ENCODE results near the gene CACNA1C. TPM values are rescaled to one million over a fixed set of nuclear protein-coding genes. Genes with fewer than 3 reads are reported as not detected.

CACNA1C gene
- total and polyA plus RNA-seq, 2 donors (not counting 1 experiment from before 2014, with no cell fraction given): 7.6 to 11.4 TPM

GRCh38 chr12:2389079-2389790, 336.4 kb downstream of the CACNA1C start:
- H3K4me1 ChIP-seq (ENCODE audit: control insufficient read depth, extremely low read depth, insufficient read depth, low read length): peaks cover 5% of the 10 kb centered on the region
- H3K9me3 ChIP-seq (ENCODE audit: control insufficient read depth, insufficient read depth, low read depth, low read length): no peaks in the 10 kb centered on the region
- H4K20me1 ChIP-seq (ENCODE audit: control insufficient read depth, extremely low read depth, insufficient read depth, low read length): no peaks in the 10 kb centered on the region
- H3K4me3 ChIP-seq (replicated peaks in 1 of 4; ENCODE audit: control extremely low read depth in 1 of 4, insufficient read depth in 1 of 4, low read depth in 3 of 4, low read length in 4 of 4): no peak overlapping the region
- no peak overlapping the region for H2AFZ ChIP-seq (ENCODE audit: low read length)
- no peak overlapping the region for H3K9ac ChIP-seq (ENCODE audit: insufficient read depth, low read length)
- no peak for TF ChIP-seq CTCF (conservative IDR thresholded peaks at IDR 0.05 in 1 of 2, IDR thresholded peaks at IDR 0.05 in 1 of 2; ENCODE audit: low read depth in 1 of 2, low read length in 2 of 2)
- TF ChIP-seq EZH2 (IDR thresholded peaks at IDR 0.05; ENCODE audit: low read length, missing control alignments): no peak
- no peaks in the 10 kb centered on the region for H3K27me3 ChIP-seq (ENCODE audit: control insufficient read depth, insufficient read depth, low read length)
- no peak overlapping the region for H3K27ac ChIP-seq (ENCODE audit: insufficient read depth, low read length)
- DNase-seq (ENCODE audit: low read depth in 2 of 2): no peak
- no peak overlapping the region for H3K4me2 ChIP-seq (ENCODE audit: extremely low read depth, insufficient read depth, low read length)
- no peaks in the 10 kb centered on the region for H3K79me2 ChIP-seq (ENCODE audit: control insufficient read depth, insufficient read depth, low read length)
- H3K36me3 ChIP-seq (ENCODE audit: control insufficient read depth, insufficient read depth, low read length): no peaks in the 10 kb centered on the region

GRCh38 chr12:2390133-2390532, 337.3 kb downstream of the CACNA1C start:
- Histone ChIP-seq H3K9me3 (ENCODE audit: control insufficient read depth, insufficient read depth, low read depth, low read length) (no peaks in the 10 kb centered on the region), H3K27ac (ENCODE audit: insufficient read depth, low read length) (no peak overlapping the region), H3K79me2 (ENCODE audit: control insufficient read depth, insufficient read depth, low read length) (no peaks in the 10 kb centered on the region), H3K4me2 (ENCODE audit: extremely low read depth, insufficient read depth, low read length) (no peak overlapping the region), H3K36me3 (ENCODE audit: control insufficient read depth, insufficient read depth, low read length) (no peaks in the 10 kb centered on the region), H3K9ac (ENCODE audit: insufficient read depth, low read length) (no peak overlapping the region), H3K4me3 (replicated peaks in 1 of 4; ENCODE audit: control extremely low read depth in 1 of 4, insufficient read depth in 1 of 4, low read depth in 3 of 4, low read length in 4 of 4) (no peak overlapping the region), H3K27me3 (ENCODE audit: control insufficient read depth, insufficient read depth, low read length) (no peaks in the 10 kb centered on the region), H4K20me1 (ENCODE audit: control insufficient read depth, extremely low read depth, insufficient read depth, low read length) (no peaks in the 10 kb centered on the region), H2AFZ (ENCODE audit: low read length) (no peak overlapping the region), H3K4me1 (ENCODE audit: control insufficient read depth, extremely low read depth, insufficient read depth, low read length) (peaks cover 3% of the 10 kb centered on the region)
- TF ChIP-seq CTCF (conservative IDR thresholded peaks at IDR 0.05 in 1 of 2, IDR thresholded peaks at IDR 0.05 in 1 of 2; ENCODE audit: low read depth in 1 of 2, low read length in 2 of 2) (no peak), EZH2 (IDR thresholded peaks at IDR 0.05; ENCODE audit: low read length, missing control alignments) (no peak)
- DNase-seq (ENCODE audit: low read depth in 2 of 2): no peak

GRCh38 chr12:2390850-2391390, 338.1 kb downstream of the CACNA1C start:
- no peak overlapping the region for H3K27ac ChIP-seq (ENCODE audit: insufficient read depth, low read length)
- H3K79me2 ChIP-seq (ENCODE audit: control insufficient read depth, insufficient read depth, low read length): no peaks in the 10 kb centered on the region
- H3K36me3 ChIP-seq (ENCODE audit: control insufficient read depth, insufficient read depth, low read length): no peaks in the 10 kb centered on the region
- no peak overlapping the region for H3K4me2 ChIP-seq (ENCODE audit: extremely low read depth, insufficient read depth, low read length)
- H3K4me1 ChIP-seq (ENCODE audit: control insufficient read depth, extremely low read depth, insufficient read depth, low read length): no peaks in the 10 kb centered on the region
- DNase-seq (ENCODE audit: low read depth in 2 of 2): no peak
- no peak overlapping the region for H3K4me3 ChIP-seq (replicated peaks in 1 of 4; ENCODE audit: control extremely low read depth in 1 of 4, insufficient read depth in 1 of 4, low read depth in 3 of 4, low read length in 4 of 4)
- H3K9ac ChIP-seq (ENCODE audit: insufficient read depth, low read length): no peak overlapping the region
- H2AFZ ChIP-seq (ENCODE audit: low read length): no peak overlapping the region
- no peaks in the 10 kb centered on the region for H4K20me1 ChIP-seq (ENCODE audit: control insufficient read depth, extremely low read depth, insufficient read depth, low read length)
- no peaks in the 10 kb centered on the region for H3K27me3 ChIP-seq (ENCODE audit: control insufficient read depth, insufficient read depth, low read length)
- no peak for TF ChIP-seq CTCF (conservative IDR thresholded peaks at IDR 0.05 in 1 of 2, IDR thresholded peaks at IDR 0.05 in 1 of 2; ENCODE audit: low read depth in 1 of 2, low read length in 2 of 2)
- TF ChIP-seq EZH2 (IDR thresholded peaks at IDR 0.05; ENCODE audit: low read length, missing control alignments): no peak
- H3K9me3 ChIP-seq (ENCODE audit: control insufficient read depth, insufficient read depth, low read depth, low read length): no peaks in the 10 kb centered on the region
